OCI-LY1 (cell line): ENCODE data around the gene FBXW4.

ENCODE experiments used
- CTCF ChIP-seq: fragments of 200-600 bp; sonication (generic), shearing (Covaris generic); IDR thresholded peaks from 2 replicates; pipeline ENCODE4 v1.5.1; 2017; ENCODE audit warnings: mild to moderate bottlenecking, antibody characterized with exemption, low read length, moderate library complexity, mixed read lengths
- EZH2 ChIP-seq: fragments of 200-600 bp; sonication (generic), shearing (Covaris generic); IDR thresholded peaks from 2 replicates; pipeline ENCODE4 v1.8.0; 2017; ENCODE audit warnings: borderline replicate concordance, mixed run types, mild to moderate bottlenecking, antibody characterized with exemption, low read length, moderate library complexity, mixed read lengths

- no peak for TF ChIP-seq CTCF
- TF ChIP-seq EZH2: no peak
Measured at GRCh38 chr10:101566333-101567164, 128.4 kb downstream of the FBXW4 start.
